Left ventricle myocardium inferior (tissue), 1 donor: ENCODE data around the gene HUS1. TPM values are rescaled to one million over a fixed set of nuclear protein-coding genes. Genes with fewer than 3 reads are reported as not detected.

ENCODE experiments used
- DNase-seq: peaks from one replicate; pipeline ENCODE4 v3.0.0-alpha.2; 2020
- H3K27ac ChIP-seq: fragments of 200-600 bp; replicated peaks from 2 replicates; pipeline ENCODE4 v1.8.0; 2021
- H3K27me3 ChIP-seq: fragments of 200-600 bp; 2 replicates; pipeline ENCODE4 v1.8.0; 2021; ENCODE audit warnings: low read depth
- H3K36me3 ChIP-seq: fragments of 200-600 bp; 2 replicates; pipeline ENCODE4 v1.8.0; 2021
- H3K4me1 ChIP-seq: fragments of 200-600 bp; 2 replicates; pipeline ENCODE4 v1.8.0; 2021
- H3K4me3 ChIP-seq: fragments of 200-600 bp; 2 replicates; pipeline ENCODE4 v1.8.0; 2021; ENCODE audit warnings: mild to moderate bottlenecking, moderate library complexity
- H3K9me3 ChIP-seq: fragments of 200-600 bp; replicated peaks from 2 replicates; pipeline ENCODE4 v1.8.0; 2021
- intact Hi-C: fragments of 100-400 bp; cut with micrococcal nuclease; formaldehyde crosslinking; loops from one replicate; pipeline ENCODE4 v1.11.0; 2022
- total RNA-seq: library from RNA; stranded (reverse); fragmentation: NEBNext Ultra II Directional; extraction: Animal tissue kit (Norgen Biotek cat#: 25700); gene quantifications from one replicate; pipeline ENCODE4 v1.2.1, GENCODE V29; 2021
- TF ChIP-seq, protein P1 (sequence below): fragments of 200-600 bp; IDR thresholded peaks from 2 replicates; pipeline ENCODE4 v1.8.0; 2021; ENCODE audit warnings: antibody characterized with exemption, mild to moderate bottlenecking, borderline replicate concordance
- donor health status: DM: no; HTN: yes; CAD: no; lungs with severe emphysema.

HUS1 gene
- total RNA-seq, 1 donor from 2014 or later = 26.4 TPM

DNA sequence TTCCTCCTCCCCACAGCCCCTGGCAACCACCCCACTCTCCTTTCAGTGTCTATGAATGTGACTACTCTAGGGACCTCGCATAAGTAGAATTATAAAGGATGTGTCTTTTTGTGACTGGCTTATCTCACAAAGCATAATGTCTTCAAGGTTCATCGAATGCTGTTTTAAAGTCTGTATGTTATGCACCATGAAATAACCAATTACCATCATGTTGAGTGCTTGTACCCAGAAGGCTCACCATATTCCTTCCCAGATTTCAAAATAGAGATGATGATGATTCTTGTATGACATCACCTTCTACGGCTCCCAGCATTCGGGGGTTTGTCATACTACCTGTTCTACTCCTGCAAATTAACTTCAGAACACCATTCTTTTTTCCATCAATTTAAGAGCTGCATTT is 43.1 kb downstream of the HUS1 start:
- TF ChIP-seq, protein P1, sequence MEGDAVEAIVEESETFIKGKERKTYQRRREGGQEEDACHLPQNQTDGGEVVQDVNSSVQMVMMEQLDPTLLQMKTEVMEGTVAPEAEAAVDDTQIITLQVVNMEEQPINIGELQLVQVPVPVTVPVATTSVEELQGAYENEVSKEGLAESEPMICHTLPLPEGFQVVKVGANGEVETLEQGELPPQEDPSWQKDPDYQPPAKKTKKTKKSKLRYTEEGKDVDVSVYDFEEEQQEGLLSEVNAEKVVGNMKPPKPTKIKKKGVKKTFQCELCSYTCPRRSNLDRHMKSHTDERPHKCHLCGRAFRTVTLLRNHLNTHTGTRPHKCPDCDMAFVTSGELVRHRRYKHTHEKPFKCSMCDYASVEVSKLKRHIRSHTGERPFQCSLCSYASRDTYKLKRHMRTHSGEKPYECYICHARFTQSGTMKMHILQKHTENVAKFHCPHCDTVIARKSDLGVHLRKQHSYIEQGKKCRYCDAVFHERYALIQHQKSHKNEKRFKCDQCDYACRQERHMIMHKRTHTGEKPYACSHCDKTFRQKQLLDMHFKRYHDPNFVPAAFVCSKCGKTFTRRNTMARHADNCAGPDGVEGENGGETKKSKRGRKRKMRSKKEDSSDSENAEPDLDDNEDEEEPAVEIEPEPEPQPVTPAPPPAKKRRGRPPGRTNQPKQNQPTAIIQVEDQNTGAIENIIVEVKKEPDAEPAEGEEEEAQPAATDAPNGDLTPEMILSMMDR = no peak
- intact Hi-C loops = no loop called here
- DNase-seq = no peak

DNA sequence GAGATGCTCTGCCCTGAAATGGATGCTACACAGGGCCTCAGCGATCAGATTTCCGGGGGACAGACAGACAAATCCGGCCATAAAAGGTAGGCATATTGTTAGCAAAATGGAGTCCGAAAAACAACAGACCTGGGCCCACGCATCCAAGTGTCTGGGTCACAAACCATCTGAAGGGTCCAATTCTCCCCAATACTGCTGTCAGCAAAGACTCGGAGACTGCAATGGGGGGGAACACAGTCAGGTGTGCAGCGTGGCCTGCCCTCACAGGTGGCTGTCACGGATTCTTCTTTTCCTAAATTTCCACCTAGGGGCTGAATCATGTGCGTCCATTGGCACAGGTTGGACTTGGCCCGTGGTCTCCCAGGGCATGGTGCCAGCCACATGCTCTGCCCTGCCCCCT is 44.1 kb downstream of the HUS1 start:
- H3K27me3 ChIP-seq = no peaks in the 10 kb centered on the region
- no peak overlapping the region for H3K4me3 ChIP-seq
- TF ChIP-seq, protein P1 = no peak
- peaks cover 50% of the 10 kb centered on the region for H3K4me1 ChIP-seq
- no peak for DNase-seq
- H3K36me3 ChIP-seq = peaks cover 3% of the 10 kb centered on the region
- H3K27ac ChIP-seq = no peak overlapping the region
- H3K9me3 ChIP-seq = no peaks in the 10 kb centered on the region
- intact Hi-C loops = no loop called here

More for the DNA sequence above, 43.1 kb downstream of the HUS1 start:
- H3K27ac ChIP-seq = no peak overlapping the region
- peaks cover 3% of the 10 kb centered on the region for H3K36me3 ChIP-seq
- H3K27me3 ChIP-seq = no peaks in the 10 kb centered on the region
- no peaks in the 10 kb centered on the region for H3K9me3 ChIP-seq
- peaks cover 60% of the 10 kb centered on the region for H3K4me1 ChIP-seq
- H3K4me3 ChIP-seq = no peak overlapping the region

DNA sequence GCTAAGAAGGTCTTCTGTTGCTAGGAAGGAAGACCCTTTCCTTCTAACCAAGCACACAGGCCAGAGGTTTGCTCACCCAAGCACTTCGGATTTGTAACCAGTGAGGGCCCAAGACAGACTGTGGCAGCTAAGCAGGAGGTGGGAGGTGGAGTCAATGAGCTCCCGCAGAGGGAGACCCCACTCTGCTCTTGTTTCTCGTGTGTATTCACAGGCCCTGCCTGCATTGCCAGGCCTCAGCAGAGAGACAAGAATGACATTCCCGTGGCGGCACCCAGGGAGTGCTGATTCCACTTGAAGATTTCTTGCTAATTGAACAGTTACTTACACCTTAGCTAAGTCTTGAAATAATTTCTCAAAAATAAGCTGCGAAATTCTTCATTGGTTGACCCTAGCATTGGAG is 44.6 kb downstream of the HUS1 start:
- H3K4me1 ChIP-seq = peaks cover 45% of the 10 kb centered on the region
- H3K27ac ChIP-seq = no peak overlapping the region
- no peak overlapping the region for H3K4me3 ChIP-seq
- intact Hi-C loops = no loop called here
- H3K9me3 ChIP-seq = no peaks in the 10 kb centered on the region
- H3K27me3 ChIP-seq = no peaks in the 10 kb centered on the region
- no peak for DNase-seq
- TF ChIP-seq, protein P1 = no peak
- peaks cover 3% of the 10 kb centered on the region for H3K36me3 ChIP-seq

DNA sequence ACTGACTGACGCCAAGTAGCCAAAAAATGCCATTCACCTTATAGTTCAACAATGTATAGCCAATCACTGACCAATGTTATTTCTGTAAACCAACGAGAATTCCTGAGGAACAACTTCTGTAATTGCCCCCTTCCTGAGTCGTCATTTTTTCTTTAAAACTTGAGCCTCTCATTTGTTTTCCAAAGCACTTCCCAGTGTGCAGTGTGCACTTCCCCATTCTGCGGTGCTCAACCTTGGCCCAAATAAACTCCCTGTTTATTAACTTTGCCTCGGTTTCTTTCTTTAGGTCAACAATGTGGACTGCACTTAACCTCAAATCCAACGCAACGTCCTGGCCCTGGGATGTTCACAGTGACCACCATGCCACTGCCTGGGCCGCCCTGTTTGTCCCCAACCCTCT is 46.2 kb downstream of the HUS1 start:
- intact Hi-C loops = no loop called here
- no peak for DNase-seq
- H3K36me3 ChIP-seq = peaks cover 16% of the 10 kb centered on the region
- H3K4me1 ChIP-seq = peaks cover 29% of the 10 kb centered on the region
- no peak overlapping the region for H3K27ac ChIP-seq
- H3K9me3 ChIP-seq = no peaks in the 10 kb centered on the region
- H3K4me3 ChIP-seq = no peak overlapping the region
- no peaks in the 10 kb centered on the region for H3K27me3 ChIP-seq
- TF ChIP-seq, protein P1 = no peak

DNA sequence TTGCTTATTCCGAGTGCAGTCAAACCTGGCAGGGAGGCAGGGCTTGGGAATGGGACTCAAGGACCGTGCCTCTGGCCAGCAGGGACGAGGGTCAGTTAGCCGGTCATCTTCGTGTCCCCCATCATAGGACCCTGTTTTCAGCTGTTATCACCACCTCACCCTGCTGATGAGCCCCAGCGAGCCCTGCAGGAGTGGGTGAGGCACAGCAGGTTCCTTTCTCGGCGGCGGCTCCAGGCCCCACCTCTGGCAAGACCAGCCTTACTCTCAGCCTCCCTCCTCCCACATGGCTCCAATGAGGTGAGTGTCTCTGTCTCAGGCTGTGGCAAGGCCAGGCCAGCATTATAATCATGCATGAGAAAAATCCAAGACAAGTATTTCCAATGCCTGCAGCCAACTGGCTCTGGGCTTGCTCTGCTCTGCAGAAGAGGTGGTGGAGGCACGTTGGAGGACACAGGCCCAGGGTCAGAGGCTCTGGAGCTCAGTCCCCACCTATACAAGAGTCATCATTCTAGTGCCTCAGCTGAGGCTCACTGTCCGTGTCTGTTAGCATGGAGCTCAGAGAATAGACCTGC is 46.9 kb downstream of the HUS1 start:
- DNase-seq = no peak
- no peak overlapping the region for H3K27ac ChIP-seq
- H3K9me3 ChIP-seq = no peaks in the 10 kb centered on the region
- no peaks in the 10 kb centered on the region for H3K27me3 ChIP-seq
- TF ChIP-seq, protein P1 = no peak
- peaks cover 23% of the 10 kb centered on the region for H3K36me3 ChIP-seq
- peaks cover 23% of the 10 kb centered on the region for H3K4me1 ChIP-seq
- intact Hi-C loops = no loop called here
- no peak overlapping the region for H3K4me3 ChIP-seq
